GM12878 (cell line): Measurements from ENCODE around the gene ADGRL3. TPM values are rescaled to one million over a fixed set of nuclear protein-coding genes. Genes with fewer than 3 reads are reported as not detected.

ENCODE experiments used
- ATAC-seq: fragments of 200-7000 bp; cut with Tn5 transposase; 3 replicates; pipeline ENCODE4 v1.9.1; 2020; ENCODE audit warnings: mild to moderate bottlenecking, moderate library complexity
- BruUV-seq: library from RNA; stranded (reverse); fragments of 400-500 nt; replicated peaks from 2 replicates; lab custom pipeline; 2021; lab: Mats Ljungman, UMichigan
- CTCF ChIA-PET: fragments of 300-600 bp; sonication (Branson Sonifier 250); formaldehyde crosslinking; extraction: SDS; loops from one replicate; lab custom pipeline; 2021; ENCODE audit warnings: inconsistent platforms; lab: Yijun Ruan, JAX
- POLR2A ChIA-PET: fragments of 350-600 bp; formaldehyde crosslinking; extraction: SDS; loops from one replicate; lab custom pipeline; 2021; ENCODE audit warnings: inconsistent platforms; lab: Charles Lee
- RAD21 ChIA-PET: fragments of 300-600 bp; sonication (Branson Sonifier 250); formaldehyde crosslinking; loops from one replicate; lab custom pipeline; 2023; ENCODE audit warnings: antibody characterized with exemption; ENCODE audit not compliant: unreplicated experiment; lab: Charles Lee
- SMC1A ChIA-PET: fragments of 300-600 bp; sonication (Branson Sonifier 250); formaldehyde crosslinking; loops from one replicate; lab custom pipeline; 2023; ENCODE audit not compliant: unreplicated experiment, uncharacterized antibody; lab: Charles Lee
- DNase-seq: peaks from one replicate; pipeline ENCODE4 v3.0.0-alpha.2; 2011; ENCODE audit warnings: low read depth, low spot score
- FAIRE-seq: peaks from 3 replicates; lab custom pipeline; 2011; peaks lifted over from hg19 to GRCh38; lab: Jason Lieb, UNC
- H2AFZ ChIP-seq: 2 replicates; pipeline ENCODE4 v1.6.0; 2011; ENCODE audit warnings: low read depth, low read length, control low read depth; ENCODE audit not compliant: control insufficient read depth
- H3K27ac ChIP-seq: 2 replicates; pipeline ENCODE4 v1.5.1; 2011; ENCODE audit warnings: control low read depth; ENCODE audit not compliant: control insufficient read depth, insufficient read depth
- H3K27me3 ChIP-seq, 2 experiments: replicated peaks in 1 of 2; 2 replicates each; pipeline versions ENCODE4 v1.6.0 to v1.6.1; 2011; ENCODE audit warnings: low read length in 1 of 2; ENCODE audit not compliant: control insufficient read depth in 2 of 2, insufficient read depth in 2 of 2
- H3K36me3 ChIP-seq, 2 experiments: 2 replicates each; pipeline ENCODE4 v1.5.1; 2011; ENCODE audit warnings: low read length in 1 of 2; ENCODE audit not compliant: control insufficient read depth in 2 of 2, insufficient read depth in 2 of 2
- H3K4me1 ChIP-seq: 2 replicates; pipeline ENCODE4 v1.6.1; 2011; ENCODE audit warnings: mild to moderate bottlenecking, low read length, moderate library complexity, mixed read lengths; ENCODE audit not compliant: control insufficient read depth, insufficient read depth
- H3K4me2 ChIP-seq: 2 replicates; pipeline ENCODE4 v1.6.0; 2011; ENCODE audit warnings: control low read depth; ENCODE audit not compliant: control insufficient read depth, insufficient read depth
- H3K4me3 ChIP-seq: fragments of 200-600 bp; sonication (generic); 2 replicates; pipeline ENCODE4 v1.5.1; 2016
- H3K79me2 ChIP-seq: 2 replicates; pipeline ENCODE4 v1.6.0; 2011; ENCODE audit warnings: low read length; ENCODE audit not compliant: control insufficient read depth, insufficient read depth
- H3K9ac ChIP-seq: 2 replicates; pipeline ENCODE4 v1.8.0; 2011; ENCODE audit warnings: low read length, control low read depth, mixed read lengths; ENCODE audit not compliant: control insufficient read depth, insufficient read depth
- H3K9me3 ChIP-seq: replicated peaks from 3 replicates; pipeline ENCODE4 v1.5.1; 2011; ENCODE audit warnings: mild to moderate bottlenecking, low read length; ENCODE audit not compliant: control insufficient read depth, insufficient read depth
- H4K20me1 ChIP-seq: 2 replicates; pipeline ENCODE4 v1.6.0; 2011; ENCODE audit not compliant: control insufficient read depth, insufficient read depth
- CHD2 ChIP-seq: IDR thresholded peaks from 2 replicates; pipeline ENCODE4 v1.6.1; 2011; ENCODE audit warnings: low read depth, low read length, improper control_type of control experiment, borderline replicate concordance
- ESRRA ChIP-seq: IDR thresholded peaks from 2 replicates; pipeline ENCODE4 v1.6.1; 2012; ENCODE audit warnings: mild to moderate bottlenecking, low read length, improper control_type of control experiment
- HSF1 ChIP-seq: fragments of 150-350 bp; IDR thresholded peaks from 2 replicates; pipeline ENCODE4 v1.6.1; 2014; ENCODE audit warnings: mild to moderate bottlenecking, low read depth, low read length
- KLF5 ChIP-seq: fragments of 450-650 bp; IDR thresholded peaks from 2 replicates; pipeline ENCODE4 v1.6.1; 2014; ENCODE audit warnings: mild to moderate bottlenecking; ENCODE audit not compliant: partially characterized antibody
- NFYA ChIP-seq: IDR thresholded peaks from 2 replicates; pipeline ENCODE4 v1.6.1; 2011; ENCODE audit warnings: low read depth, mild to moderate bottlenecking, low read length, improper control_type of control experiment, borderline replicate concordance
- PAX5 ChIP-seq: IDR thresholded peaks from 2 replicates; pipeline ENCODE4 v1.6.1; 2011; ENCODE audit warnings: low read depth, low read length, borderline replicate concordance
- RCOR1 ChIP-seq: conservative IDR thresholded peaks from 2 replicates; pipeline ENCODE4 v1.6.1; 2012; ENCODE audit warnings: low read depth, low read length, improper control_type of control experiment
- STAT3 ChIP-seq: IDR thresholded peaks from 2 replicates; pipeline ENCODE4 v1.6.1; 2011; ENCODE audit warnings: low read depth, low read length, improper control_type of control experiment
- TCF7 ChIP-seq: IDR thresholded peaks from 2 replicates; pipeline ENCODE4 v1.6.1; 2014; ENCODE audit warnings: antibody characterized with exemption, borderline replicate concordance
- ZNF384 ChIP-seq: IDR thresholded peaks from 2 replicates; pipeline ENCODE4 v1.6.1; 2012; ENCODE audit warnings: low read depth, mild to moderate bottlenecking, low read length, improper control_type of control experiment, borderline replicate concordance
- WGBS: methylation state at CpG from one replicate; pipeline ENCODE4 v1.1.6; 2016; ENCODE audit warnings: low lambda C conversion rate; ENCODE audit not compliant: insufficient replicate concordance, insufficient coverage; ENCODE audit errors: missing lambda C conversion rate; 5-methylcytosine and 5-hydroxymethylcytosine counted together
- in situ Hi-C: fragments of 300-500 bp; cut with MboI; formaldehyde crosslinking; loops from 9 replicates; pipeline ENCODE4 v1.14.3; 2018; ENCODE audit warnings: mixed read lengths
- intact Hi-C: fragments of 100-400 bp; cut with micrococcal nuclease; formaldehyde crosslinking; loops from one replicate; pipeline ENCODE4 v1.14.2; 2022; ENCODE audit not compliant: unreplicated experiment
- polyA plus RNA-seq, 11 experiments: library from polyadenylated mRNA; depleted of rRNA in 4 of 11; unstranded in 6 of 11; stranded (reverse) in 5 of 11; fragments of >200 nt; fragmentation: Nextera tagmentation in 4 of 11; fragmentation: Illumina TruSeq in 1 of 11; extraction: Ambion mirVana in 4 of 11; extraction: Trizol in 1 of 11; gene quantifications; 1 replicate in 1 of 11; 2 replicates in 10 of 11; pipeline versions ENCODE4 v1.2.1 to v1.2.3, GENCODE V29; 2011 to 2016; ENCODE audit warnings: inconsistent platforms in 2 of 11, missing spikeins in 2 of 11, low read depth in 1 of 11
- total RNA-seq, 4 experiments: library from RNA; depleted of rRNA in 3 of 4; stranded (reverse); fragments of >200 nt in 3 of 4; fragmentation: Illumina TruSeq in 1 of 4; extraction: Trizol in 1 of 4; gene quantifications; 2 replicates each; pipeline versions ENCODE4 v1.2.1 to v1.2.3, GENCODE V29; 2013 to 2021
- TF ChIP-seq, protein P1 (sequence below): fragments of 450-650 bp; IDR thresholded peaks from 2 replicates; pipeline ENCODE4 v1.6.1; 2017; ENCODE audit warnings: mild to moderate bottlenecking, low read depth, inconsistent platforms; ENCODE audit not compliant: poor library complexity, severe bottlenecking
- TF ChIP-seq, protein P2 (sequence below): fragments of 450-650 bp; formaldehyde crosslinking; IDR thresholded peaks from 2 replicates; pipeline ENCODE4 v1.5.0; 2022; ENCODE audit warnings: mild to moderate bottlenecking, missing genetic modification characterization

Gene ADGRL3
- total and polyA plus RNA-seq, 10 of the 15 experiments (the other 5 are each of a cell fraction or from before 2014, with no cell fraction given) = 1.1 TPM; not detected in 9

DNA sequence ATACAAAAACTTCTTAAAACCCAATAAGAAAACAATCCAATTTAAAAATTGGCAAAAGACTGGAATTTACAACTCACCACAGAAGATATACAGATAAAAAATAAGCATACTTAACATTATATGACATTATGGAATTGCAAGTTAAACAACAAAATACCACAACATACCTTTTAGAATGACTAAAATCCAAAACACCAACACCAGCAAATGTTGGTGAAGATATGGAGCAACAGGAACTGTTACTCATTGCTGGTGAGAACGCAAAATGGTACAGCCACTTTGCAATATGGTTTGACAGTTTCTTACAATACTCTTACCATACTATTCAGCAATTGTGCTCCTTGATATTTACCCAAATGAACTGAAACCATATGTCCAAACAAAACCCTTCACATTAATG is 112.4 kb downstream of the ADGRL3 start:
- 61% methylated on average over 1 of the region's 1 CpG for WGBS
- TF ChIP-seq PAX5 (no peak), NFYA (no peak)
- TF ChIP-seq, protein P1, sequence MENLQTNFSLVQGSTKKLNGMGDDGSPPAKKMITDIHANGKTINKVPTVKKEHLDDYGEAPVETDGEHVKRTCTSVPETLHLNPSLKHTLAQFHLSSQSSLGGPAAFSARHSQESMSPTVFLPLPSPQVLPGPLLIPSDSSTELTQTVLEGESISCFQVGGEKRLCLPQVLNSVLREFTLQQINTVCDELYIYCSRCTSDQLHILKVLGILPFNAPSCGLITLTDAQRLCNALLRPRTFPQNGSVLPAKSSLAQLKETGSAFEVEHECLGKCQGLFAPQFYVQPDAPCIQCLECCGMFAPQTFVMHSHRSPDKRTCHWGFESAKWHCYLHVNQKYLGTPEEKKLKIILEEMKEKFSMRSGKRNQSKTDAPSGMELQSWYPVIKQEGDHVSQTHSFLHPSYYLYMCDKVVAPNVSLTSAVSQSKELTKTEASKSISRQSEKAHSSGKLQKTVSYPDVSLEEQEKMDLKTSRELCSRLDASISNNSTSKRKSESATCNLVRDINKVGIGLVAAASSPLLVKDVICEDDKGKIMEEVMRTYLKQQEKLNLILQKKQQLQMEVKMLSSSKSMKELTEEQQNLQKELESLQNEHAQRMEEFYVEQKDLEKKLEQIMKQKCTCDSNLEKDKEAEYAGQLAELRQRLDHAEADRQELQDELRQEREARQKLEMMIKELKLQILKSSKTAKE = no peak
- Histone ChIP-seq H3K27ac (no peak overlapping the region), H3K4me1 (no peaks in the 10 kb centered on the region), H3K79me2 (no peaks in the 10 kb centered on the region), H3K4me2 (no peak overlapping the region), H3K9me3 (no peaks in the 10 kb centered on the region), H3K4me3 (no peak overlapping the region), H3K27me3 (no peaks in the 10 kb centered on the region), H2AFZ (no peak overlapping the region), H3K9ac (no peak overlapping the region), H4K20me1 (no peaks in the 10 kb centered on the region), H3K36me3 (no peaks in the 10 kb centered on the region)
- RAD21 ChIA-PET = no interaction called here
- POLR2A ChIA-PET = no interaction called here
- ATAC-seq = no peak
- intact Hi-C loops = no loop called here
- CTCF ChIA-PET = no interaction called here
- BruUV-seq = no TSS peak
- DNase-seq = no peak
- in situ Hi-C loops = no loop called here
- SMC1A ChIA-PET = no interaction called here
- FAIRE-seq = no peak

GRCh38 chr4:61318431-61318830 is 118.3 kb downstream of the ADGRL3 start:
- DNase-seq (no peak), FAIRE-seq (no peak), ATAC-seq (no peak)
- no peak overlapping the region for H3K4me3 ChIP-seq
- in situ Hi-C loops = no loop called here
- CTCF ChIA-PET = no interaction called here
- no peaks in the 10 kb centered on the region for H3K36me3 ChIP-seq
- SMC1A ChIA-PET = no interaction called here
- no peaks in the 10 kb centered on the region for H3K9me3 ChIP-seq
- RAD21 ChIA-PET = no interaction called here
- no TSS peak for BruUV-seq
- intact Hi-C loops = no loop called here
- H3K4me2 ChIP-seq = no peak overlapping the region
- H3K27ac ChIP-seq = no peak overlapping the region
- H4K20me1 ChIP-seq = no peaks in the 10 kb centered on the region
- POLR2A ChIA-PET = no interaction called here
- no peaks in the 10 kb centered on the region for H3K4me1 ChIP-seq
- 0% methylated on average over 1 of the region's 1 CpG for WGBS
- no peak overlapping the region for H2AFZ ChIP-seq
- H3K9ac ChIP-seq = no peak overlapping the region
- H3K27me3 ChIP-seq = no peaks in the 10 kb centered on the region
- no peaks in the 10 kb centered on the region for H3K79me2 ChIP-seq
- no peak for TF ChIP-seq HSF1
- TF ChIP-seq KLF5 = no peak
- no peak for TF ChIP-seq TCF7
- TF ChIP-seq STAT3 = no peak
- TF ChIP-seq, protein P2, sequence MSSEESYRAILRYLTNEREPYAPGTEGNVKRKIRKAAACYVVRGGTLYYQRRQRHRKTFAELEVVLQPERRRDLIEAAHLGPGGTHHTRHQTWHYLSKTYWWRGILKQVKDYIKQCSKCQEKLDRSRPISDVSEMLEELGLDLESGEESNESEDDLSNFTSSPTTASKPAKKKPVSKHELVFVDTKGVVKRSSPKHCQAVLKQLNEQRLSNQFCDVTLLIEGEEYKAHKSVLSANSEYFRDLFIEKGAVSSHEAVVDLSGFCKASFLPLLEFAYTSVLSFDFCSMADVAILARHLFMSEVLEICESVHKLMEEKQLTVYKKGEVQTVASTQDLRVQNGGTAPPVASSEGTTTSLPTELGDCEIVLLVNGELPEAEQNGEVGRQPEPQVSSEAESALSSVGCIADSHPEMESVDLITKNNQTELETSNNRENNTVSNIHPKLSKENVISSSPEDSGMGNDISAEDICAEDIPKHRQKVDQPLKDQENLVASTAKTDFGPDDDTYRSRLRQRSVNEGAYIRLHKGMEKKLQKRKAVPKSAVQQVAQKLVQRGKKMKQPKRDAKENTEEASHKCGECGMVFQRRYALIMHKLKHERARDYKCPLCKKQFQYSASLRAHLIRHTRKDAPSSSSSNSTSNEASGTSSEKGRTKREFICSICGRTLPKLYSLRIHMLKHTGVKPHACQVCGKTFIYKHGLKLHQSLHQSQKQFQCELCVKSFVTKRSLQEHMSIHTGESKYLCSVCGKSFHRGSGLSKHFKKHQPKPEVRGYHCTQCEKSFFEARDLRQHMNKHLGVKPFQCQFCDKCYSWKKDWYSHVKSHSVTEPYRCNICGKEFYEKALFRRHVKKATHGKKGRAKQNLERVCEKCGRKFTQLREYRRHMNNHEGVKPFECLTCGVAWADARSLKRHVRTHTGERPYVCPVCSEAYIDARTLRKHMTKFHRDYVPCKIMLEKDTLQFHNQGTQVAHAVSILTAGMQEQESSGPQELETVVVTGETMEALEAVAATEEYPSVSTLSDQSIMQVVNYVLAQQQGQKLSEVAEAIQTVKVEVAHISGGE (CRISPR knock-in tag) = no peak
- TF ChIP-seq RCOR1 = no peak
- TF ChIP-seq ESRRA = no peak
- TF ChIP-seq CHD2 = no peak
- no peak for TF ChIP-seq ZNF384
